Measurements from ENCODE around the gene MAT2A.
"Not testable (repeated sequence)": the region's sequence is repeated elsewhere in the genome, so short reads cannot be mapped to it uniquely, and the experiment has no call there.

MAT2A gene

GRCh38 chr2:85579266-85579935, 40.4 kb downstream of the MAT2A start:
- no peak for DNase-seq

- DNase-seq = no peak
Observed at GRCh38 chr2:85580206-85580605, 41.2 kb downstream of the MAT2A start.

GRCh38 chr2:85582492-85582891, 43.5 kb downstream of the MAT2A start:
- DNase-seq = no peak

- no peak for DNase-seq
Observed at GRCh38 chr2:85583667-85584353, 44.8 kb downstream of the MAT2A start.

GRCh38 chr2:85584354-85584856, 45.4 kb downstream of the MAT2A start, which contains the start of gene VAMP5:
TSS of gene VAMP5 (plus strand) at chr2:85584431. CDS start at chr2:85584491, 60 bp downstream.
- DNase-seq = peak; percentile 40

GRCh38 chr2:85584857-85585780, 46.2 kb downstream of the MAT2A start:
- DNase-seq = peak; percentile 82

GRCh38 chr2:85585781-85586105, 46.8 kb downstream of the MAT2A start:
- DNase-seq = peak; percentile 92

- DNase-seq = no peak
Observed at GRCh38 chr2:85588236-85588635, 49.3 kb downstream of the MAT2A start.

GRCh38 chr2:85588645-85589044, 49.7 kb downstream of the MAT2A start:
- no peak for DNase-seq

- DNase-seq = no peak
Observed at GRCh38 chr2:85589181-85589580, 50.2 kb downstream of the MAT2A start.

- peak; percentile 80 for DNase-seq
Observed at GRCh38 chr2:85589982-85590791, 51.2 kb downstream of the MAT2A start.

GRCh38 chr2:85590950-85591349, 52.0 kb downstream of the MAT2A start:
- no peak for DNase-seq

GRCh38 chr2:85591563-85591962, 52.6 kb downstream of the MAT2A start:
- DNase-seq = no peak

- not testable (repeated sequence) for DNase-seq
Observed at GRCh38 chr2:85592299-85592698, 53.3 kb downstream of the MAT2A start.

- no peak for DNase-seq
Observed at GRCh38 chr2:85593023-85593422, 54.1 kb downstream of the MAT2A start.

All from fibroblast of skin of back (primary cell).